Right lobe of liver (tissue), 4 donors: ENCODE results near the gene MAP3K20.

Source experiments
- CTCF ChIP-seq, 4 donors: fragments of 200-600 bp in 3 of 4; fragments of 450-650 bp in 1 of 4; IDR thresholded peaks; one replicate each; pipeline versions ENCODE4 v1.5.1 to v1.8.0; 2016 to 2022; ENCODE audit warnings: antibody characterized with exemption in 4 of 4, mild to moderate bottlenecking in 2 of 4
- POLR2A ChIP-seq: fragments of 450-650 bp; IDR thresholded peaks from one replicate; pipeline ENCODE4 v1.6.1; 2017; ENCODE audit warnings: antibody characterized with exemption, mild to moderate bottlenecking
- donor health status: DM: no; HTN: no; CAD: no.
- donor health status: DM: no; HTN: no; CAD: no.
- donor health status: DM: no; HTN: yes; CAD: no.

GRCh38 chr2:173215316-173215715 lies 139.7 kb downstream of the MAP3K20 start:
- TF ChIP-seq POLR2A (no peak), CTCF (IDR thresholded peaks at IDR 0.05) (no peak)
